GM18858 (cell line): ENCODE data around the gene SLC8A2.

Experiments
- ATAC-seq: cut with Tn5 transposase; IDR thresholded peaks from one replicate; pipeline ENCODE4 v1.9.1; 2021; ENCODE audit not compliant: unreplicated experiment

Gene SLC8A2

DNA sequence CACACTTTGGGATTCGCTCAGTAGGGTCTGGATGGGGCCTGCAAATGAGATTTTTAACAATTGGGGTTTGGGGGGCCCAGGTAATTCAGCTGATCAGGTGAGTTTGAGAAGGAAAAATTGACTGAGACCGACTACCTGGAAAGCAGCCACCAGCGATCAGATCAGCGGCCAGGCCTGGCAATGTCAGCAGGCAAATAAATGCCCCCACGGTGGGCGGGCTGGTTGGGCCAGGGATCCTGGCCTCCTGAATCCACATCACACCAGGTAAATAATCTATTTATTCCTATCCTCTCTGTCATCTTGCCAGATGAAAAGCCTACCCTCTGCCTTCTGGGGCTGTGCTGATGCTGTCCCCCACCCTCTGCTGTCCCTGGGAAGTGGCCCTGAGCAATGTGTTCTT lies 33.8 kb upstream of the SLC8A2 start:
- no peak for ATAC-seq

GRCh38 chr19:47503826-47504150 lies 32.1 kb upstream of the SLC8A2 start:
- ATAC-seq, result no peak

GRCh38 chr19:47503130-47503825 lies 31.6 kb upstream of the SLC8A2 start:
- ATAC-seq, result no peak

DNA sequence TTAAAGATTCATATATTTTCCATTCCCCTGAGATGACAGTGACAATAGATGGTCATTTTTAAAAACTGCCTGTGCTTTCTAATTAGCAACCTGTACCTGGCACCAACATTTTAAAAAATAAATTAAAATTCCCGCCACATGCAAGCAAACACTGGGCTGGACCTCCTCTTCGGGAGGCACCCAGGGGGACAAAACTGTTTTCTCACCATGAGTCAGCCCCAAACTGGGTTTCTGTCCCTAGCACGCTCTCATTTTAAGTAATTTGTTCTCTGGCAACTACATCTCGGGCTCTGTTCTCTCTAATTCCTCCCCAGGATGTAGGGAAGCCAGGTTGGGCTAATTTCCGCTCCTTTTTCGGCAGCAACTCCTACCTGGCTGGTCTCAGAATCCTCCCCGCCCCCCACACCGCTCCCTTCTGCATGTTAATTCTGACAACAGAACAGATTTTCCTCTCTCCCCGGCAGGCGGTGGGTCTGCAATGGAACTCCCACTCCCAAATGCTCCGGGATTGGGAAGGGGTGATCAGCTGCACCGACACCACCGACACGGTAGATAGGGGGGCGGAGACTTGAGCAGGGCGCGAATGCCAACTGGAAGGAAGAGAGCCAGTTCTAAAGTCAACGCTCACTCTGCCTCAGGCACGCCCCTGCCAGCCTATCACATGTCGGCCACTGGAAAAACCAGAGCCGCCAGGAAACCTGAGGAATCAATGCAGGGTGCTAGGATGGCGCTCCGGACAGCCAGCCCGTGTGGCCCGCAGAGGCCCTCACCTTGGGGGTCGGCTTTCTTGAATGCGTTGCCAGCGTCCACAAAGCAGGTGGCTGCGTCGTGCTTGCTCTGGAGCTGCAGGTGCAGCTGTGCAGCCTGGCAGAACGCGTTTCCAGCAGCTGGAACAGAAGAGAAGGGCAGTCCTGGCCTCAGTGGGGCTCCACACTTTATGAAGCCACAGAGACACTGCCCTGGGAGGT lies 28.5 kb upstream of the SLC8A2 start:
- ATAC-seq, result no peak

DNA sequence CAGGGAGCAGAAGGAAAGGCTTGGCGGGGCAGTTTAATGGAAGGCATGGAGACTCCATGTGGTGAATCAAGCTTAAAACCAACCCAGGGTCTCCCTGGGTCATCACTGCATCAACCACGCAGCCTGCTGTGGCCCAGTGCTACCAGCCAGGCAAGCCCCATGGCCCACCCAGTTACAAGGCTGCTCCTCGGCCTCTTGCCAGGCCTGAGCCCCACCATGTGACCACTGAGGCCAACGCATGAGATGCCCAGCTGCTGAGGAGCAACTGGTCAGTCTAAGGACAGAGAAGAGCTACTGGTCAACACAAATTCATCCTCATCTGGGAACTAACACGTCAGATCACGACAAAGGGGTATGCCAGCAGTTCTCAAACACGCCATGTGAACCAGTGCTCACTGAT lies 27.7 kb upstream of the SLC8A2 start:
- no peak for ATAC-seq

- no peak for ATAC-seq
These were observed 26.9 kb upstream of the SLC8A2 start for GRCh38 chr19:47498561-47498960.

GRCh38 chr19:47497821-47498520 lies 26.3 kb upstream of the SLC8A2 start:
- no peak for ATAC-seq

- ATAC-seq, result no peak
These were observed 25.5 kb upstream of the SLC8A2 start for GRCh38 chr19:47497050-47497766.

GRCh38 chr19:47495478-47496372 lies 24.0 kb upstream of the SLC8A2 start:
- no peak for ATAC-seq

- no peak for ATAC-seq
These were observed 23.0 kb upstream of the SLC8A2 start for GRCh38 chr19:47494729-47495128.

DNA sequence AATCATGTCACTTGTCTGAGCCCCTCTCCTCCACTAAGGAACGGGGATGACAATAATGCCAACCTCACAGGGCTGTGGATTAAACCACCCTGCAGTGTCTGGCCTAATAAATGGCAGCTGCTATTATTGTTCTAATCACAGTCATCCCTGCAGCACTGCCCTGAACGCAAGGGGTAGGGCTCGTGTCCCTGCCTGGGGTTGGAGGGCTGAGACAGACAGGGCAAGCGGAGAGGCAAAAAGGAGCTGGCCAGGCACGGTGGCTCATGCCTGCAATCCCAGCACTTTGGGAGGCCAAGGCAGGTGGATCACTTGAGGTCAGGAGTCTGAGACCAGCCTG lies 22.5 kb upstream of the SLC8A2 start:
- no peak for ATAC-seq

- no peak for ATAC-seq
These were observed 21.9 kb upstream of the SLC8A2 start for GRCh38 chr19:47493378-47494210.

DNA sequence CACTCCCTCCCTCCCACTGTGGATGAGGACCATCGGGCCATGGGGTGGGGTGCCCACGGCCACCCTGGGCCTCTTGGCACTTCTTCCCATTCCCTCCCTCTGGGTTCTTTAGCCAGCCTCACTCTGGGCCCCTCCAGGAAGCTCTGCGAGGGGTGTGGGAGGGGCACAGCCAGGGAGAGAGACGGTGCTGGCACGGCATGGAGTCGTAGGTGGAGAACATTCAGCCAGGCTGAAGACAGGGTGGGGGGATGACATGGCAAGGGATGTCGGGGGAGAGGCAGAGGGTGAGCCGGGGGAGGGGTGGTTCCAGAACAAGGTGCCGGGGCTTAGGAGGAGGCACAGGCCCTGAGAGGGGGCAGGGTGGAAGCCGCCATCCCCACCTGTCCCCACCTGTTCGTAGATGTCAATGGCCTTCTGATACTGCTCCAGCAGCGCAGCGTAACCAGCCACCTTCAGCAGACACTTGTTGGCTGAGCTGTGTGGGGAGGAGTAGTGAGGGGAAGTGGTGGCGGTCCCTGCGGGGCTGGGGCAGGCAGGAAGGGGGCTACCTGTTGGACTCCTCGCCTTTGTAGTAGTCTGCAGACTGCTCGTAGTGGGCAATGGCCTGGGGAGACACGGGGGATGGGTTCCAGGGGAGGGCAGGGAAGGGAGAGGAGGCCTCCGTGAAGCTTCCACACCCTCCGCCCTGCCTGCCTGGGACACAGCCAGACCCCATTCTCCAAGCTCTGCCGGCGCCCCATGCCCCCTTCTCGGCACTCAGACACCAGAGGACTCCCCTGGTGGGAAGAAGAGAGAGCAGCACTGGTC lies 21.1 kb upstream of the SLC8A2 start:
- no peak for ATAC-seq

- no peak for ATAC-seq
These were observed 20.4 kb upstream of the SLC8A2 start for GRCh38 chr19:47492137-47492533.

- ATAC-seq, result no peak
These were observed 19.9 kb upstream of the SLC8A2 start for GRCh38 chr19:47491358-47492136.

GRCh38 chr19:47490847-47491246 lies 19.2 kb upstream of the SLC8A2 start:
- ATAC-seq, result no peak

- no peak for ATAC-seq
These were observed 18.3 kb upstream of the SLC8A2 start for GRCh38 chr19:47490031-47490430.
